Iris pigment epithelial cell (primary cell): ENCODE results near the gene TMEM255B.
"Not testable (repeated sequence)": the region's sequence is repeated elsewhere in the genome, so short reads cannot be mapped to it uniquely, and the experiment has no call there.

Source experiments
- DNase-seq: peaks from one replicate; pipeline ENCODE4 v3.0.0-alpha.2; 2011; ENCODE audit warnings: low read depth

Gene TMEM255B

GRCh38 chr13:113734826-113735125, 24.2 kb upstream of the TMEM255B start:
- DNase-seq: no peak

GRCh38 chr13:113735194-113735593, 23.8 kb upstream of the TMEM255B start:
- DNase-seq: no peak

GRCh38 chr13:113735750-113736149, 23.3 kb upstream of the TMEM255B start:
- DNase-seq: no peak

GRCh38 chr13:113736258-113736731, 22.7 kb upstream of the TMEM255B start:
- no peak for DNase-seq

- DNase-seq: no peak
Observed at GRCh38 chr13:113737803-113738202, 21.2 kb upstream of the TMEM255B start.

GRCh38 chr13:113739527-113740285, 19.3 kb upstream of the TMEM255B start:
- DNase-seq: no peak

GRCh38 chr13:113740286-113740556, 18.8 kb upstream of the TMEM255B start:
- DNase-seq: no peak

GRCh38 chr13:113740661-113741060, 18.4 kb upstream of the TMEM255B start:
- DNase-seq: no peak

GRCh38 chr13:113741191-113741668, 17.8 kb upstream of the TMEM255B start:
- no peak for DNase-seq

- peak; percentile 52 for DNase-seq
Observed at GRCh38 chr13:113742000-113742441, 17.0 kb upstream of the TMEM255B start.

GRCh38 chr13:113742445-113743120, 16.4 kb upstream of the TMEM255B start:
- no peak for DNase-seq

- DNase-seq: no peak
Observed at GRCh38 chr13:113743366-113744195, 15.4 kb upstream of the TMEM255B start.

GRCh38 chr13:113744197-113745000, 14.6 kb upstream of the TMEM255B start:
- no peak for DNase-seq

- no peak for DNase-seq
Observed at GRCh38 chr13:113745059-113745458, 14.0 kb upstream of the TMEM255B start.

GRCh38 chr13:113745500-113746142, 13.4 kb upstream of the TMEM255B start:
- not testable (repeated sequence) for DNase-seq

- no peak for DNase-seq
Observed at GRCh38 chr13:113746143-113746525, 12.9 kb upstream of the TMEM255B start.

GRCh38 chr13:113746671-113747070, 12.4 kb upstream of the TMEM255B start:
- no peak for DNase-seq

GRCh38 chr13:113747291-113747833, 11.7 kb upstream of the TMEM255B start:
- DNase-seq: no peak

GRCh38 chr13:113748101-113748861, 10.7 kb upstream of the TMEM255B start:
- DNase-seq: no peak

GRCh38 chr13:113748862-113749451, 10.1 kb upstream of the TMEM255B start:
- no peak for DNase-seq
